Astrocyte of the spinal cord (primary cell): ENCODE data around the gene TBC1D10A.

Experiments used
- DNase-seq: peaks from one replicate; pipeline ENCODE4 v3.0.0; 2011; ENCODE audit warnings: low read depth, low spot score
- H3K4me3 ChIP-seq: 2 replicates; pipeline ENCODE4 v1.5.1; 2011; ENCODE audit warnings: low read depth, mild to moderate bottlenecking, low read length, moderate library complexity
- CTCF ChIP-seq: IDR thresholded peaks from 2 replicates; pipeline ENCODE4 v1.5.1; 2012; ENCODE audit warnings: low read depth, mild to moderate bottlenecking, low read length, inconsistent platforms
- in situ Hi-C: cut with HindIII; loops from 2 replicates; pipeline ENCODE4 v1.10.0; 2017; ENCODE audit warnings: low sequenced_read_pairs

The TBC1D10A gene

GRCh38 chr22:30296324-30296723 lies 30.4 kb downstream of the TBC1D10A start:
- no peak overlapping the region for H3K4me3 ChIP-seq
- DNase-seq, result no peak
- TF ChIP-seq CTCF, result no peak
- in situ Hi-C loops, result no loop called here

GRCh38 chr22:30295576-30295975 lies 31.2 kb downstream of the TBC1D10A start:
- in situ Hi-C loops, result no loop called here
- no peak for DNase-seq
- H3K4me3 ChIP-seq, result no peak overlapping the region
- no peak for TF ChIP-seq CTCF

GRCh38 chr22:30294830-30295229 lies 31.9 kb downstream of the TBC1D10A start:
- no peak overlapping the region for H3K4me3 ChIP-seq
- no peak for TF ChIP-seq CTCF
- DNase-seq, result no peak
- in situ Hi-C loops, result no loop called here

GRCh38 chr22:30294066-30294465 lies 32.7 kb downstream of the TBC1D10A start:
- in situ Hi-C loops, result no loop called here
- TF ChIP-seq CTCF, result no peak
- no peak for DNase-seq
- H3K4me3 ChIP-seq, result no peak overlapping the region

- DNase-seq, result no peak
Measured at GRCh38 chr22:30293026-30293425, 33.7 kb downstream of the TBC1D10A start.

GRCh38 chr22:30292069-30292970 lies 34.4 kb downstream of the TBC1D10A start:
- no peak for DNase-seq
- in situ Hi-C loops, result no loop called here
- H3K4me3 ChIP-seq, result no peak overlapping the region
- TF ChIP-seq CTCF, result no peak

More at GRCh38 chr22:30293026-30293425, 33.7 kb downstream of the TBC1D10A start:
- no peak for TF ChIP-seq CTCF
- in situ Hi-C loops, result no loop called here
- H3K4me3 ChIP-seq, result no peak overlapping the region
